ENCODE measurements around the gene CFAP45.

CFAP45 gene

DNA sequence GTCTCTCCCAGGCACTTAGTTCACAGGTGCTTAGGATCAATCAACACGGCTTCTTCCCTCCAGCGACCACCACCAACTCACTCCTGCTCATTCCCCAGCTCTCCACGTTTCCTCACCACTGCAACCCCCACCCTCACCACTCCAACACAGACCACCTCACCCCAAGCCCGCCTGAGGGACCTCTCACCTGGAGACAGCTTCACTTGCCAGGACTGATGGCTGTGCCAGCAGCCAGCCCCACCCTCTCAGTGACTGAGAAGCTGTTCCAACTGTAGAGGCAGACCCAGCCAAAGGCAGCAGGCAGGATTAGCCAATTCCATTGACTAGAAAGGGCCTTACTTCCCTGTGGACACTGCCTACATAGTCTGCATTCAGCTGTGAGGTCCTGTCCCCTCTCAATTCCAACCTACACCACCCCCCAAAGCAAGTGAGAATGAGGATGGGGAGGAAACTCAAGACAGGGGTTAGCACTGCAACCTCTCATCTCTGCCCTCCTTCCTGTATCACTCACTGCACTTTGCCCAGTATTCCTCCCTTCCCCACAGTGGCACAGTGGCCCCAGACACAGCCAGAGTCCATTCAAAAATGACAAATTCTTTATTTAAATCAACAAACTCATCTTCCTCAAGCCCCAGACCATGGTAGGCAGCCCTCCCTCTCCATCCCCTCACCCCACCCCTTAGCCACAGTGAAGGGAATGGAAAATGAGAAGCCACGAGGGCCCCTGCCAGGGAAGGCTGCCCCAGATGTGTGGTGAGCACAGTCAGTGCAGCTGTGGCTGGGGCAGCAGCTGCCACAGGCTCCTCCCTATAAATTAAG lies 17.8 kb upstream of the CFAP45 start:
- Histone ChIP-seq H3K4me1 (ENCODE audit: insufficient read depth, insufficient read length) (peaks cover 60% of the 10 kb centered on the region), H3K9ac (ENCODE audit: insufficient read length, low read depth) (peak overlapping the region; percentile 2), H3K4me3 (ENCODE audit: insufficient read length, low read depth) (no peak overlapping the region), H3K27me3 (ENCODE audit: insufficient read depth, insufficient read length) (no peaks in the 10 kb centered on the region), H3K9me3 (ENCODE audit: insufficient read depth, low read length) (no peaks in the 10 kb centered on the region), H3K36me3 (ENCODE audit: insufficient read depth, insufficient read length, low read length) (peaks cover 64% of the 10 kb centered on the region)
- TF ChIP-seq SUZ12 (IDR thresholded peaks at IDR 0.05; ENCODE audit: extremely low read depth, insufficient read depth, insufficient read length) (no peak), ZNF274 (IDR thresholded peaks at IDR 0.05; ENCODE audit: low read depth, low read length) (no peak), YY1 (IDR thresholded peaks at IDR 0.05; ENCODE audit: insufficient read depth, insufficient read length) (no peak)
- DNase-seq (ENCODE audit: low read depth, low spot score), result no peak

DNA sequence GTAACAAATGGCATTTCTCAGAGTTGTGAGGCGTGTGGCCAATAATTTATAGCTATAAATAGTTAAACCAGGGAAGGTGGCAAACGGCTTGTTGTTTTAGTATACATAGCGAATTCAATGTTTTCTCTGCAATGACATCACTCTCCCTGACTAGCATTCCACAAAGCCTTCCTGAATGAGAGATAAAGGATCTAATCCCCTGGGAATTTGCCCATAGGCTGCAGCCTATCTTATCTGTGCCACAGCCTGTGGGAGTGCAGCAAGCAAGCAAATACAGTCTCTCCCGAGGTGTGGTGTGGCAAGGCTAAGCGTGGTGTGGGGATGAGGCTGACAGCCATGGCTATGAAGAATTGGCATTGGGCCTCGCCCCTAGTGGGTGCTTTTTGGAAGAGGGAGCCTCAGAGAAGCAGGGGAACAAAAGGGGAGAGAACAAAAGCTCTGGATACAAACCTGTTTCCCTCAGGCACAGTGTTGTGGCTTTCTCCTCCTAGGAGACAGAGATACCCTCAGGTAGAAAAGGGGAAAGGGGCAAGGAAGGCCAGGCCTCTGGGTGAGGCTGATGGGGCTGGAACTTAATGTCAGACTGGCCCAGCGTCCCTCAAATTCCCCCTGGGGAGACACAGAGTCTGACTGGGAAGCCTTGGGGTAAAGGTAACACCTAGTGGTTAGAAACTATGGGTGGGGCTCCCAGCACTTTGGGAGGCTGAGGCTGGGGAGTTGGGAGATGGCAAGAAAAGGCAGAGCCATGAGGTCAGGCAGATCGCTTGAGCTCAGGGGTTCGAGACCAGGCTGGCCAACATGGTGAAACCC lies 16.5 kb upstream of the CFAP45 start:
- TF ChIP-seq SUZ12 (IDR thresholded peaks at IDR 0.05; ENCODE audit: extremely low read depth, insufficient read depth, insufficient read length), result no peak
- TF ChIP-seq YY1 (IDR thresholded peaks at IDR 0.05; ENCODE audit: insufficient read depth, insufficient read length), result no peak
- no peak for TF ChIP-seq ZNF274 (IDR thresholded peaks at IDR 0.05; ENCODE audit: low read depth, low read length)
- H3K9ac ChIP-seq (ENCODE audit: insufficient read length, low read depth), result peak overlapping the region; percentile 61
- no peaks in the 10 kb centered on the region for H3K9me3 ChIP-seq (ENCODE audit: insufficient read depth, low read length)
- peaks cover 51% of the 10 kb centered on the region for H3K36me3 ChIP-seq (ENCODE audit: insufficient read depth, insufficient read length, low read length)
- peak; percentile 88 for DNase-seq (ENCODE audit: low read depth, low spot score)
- no peaks in the 10 kb centered on the region for H3K27me3 ChIP-seq (ENCODE audit: insufficient read depth, insufficient read length)
- peaks cover 52% of the 10 kb centered on the region for H3K4me1 ChIP-seq (ENCODE audit: insufficient read depth, insufficient read length)
- H3K4me3 ChIP-seq (ENCODE audit: insufficient read length, low read depth), result no peak overlapping the region

DNA sequence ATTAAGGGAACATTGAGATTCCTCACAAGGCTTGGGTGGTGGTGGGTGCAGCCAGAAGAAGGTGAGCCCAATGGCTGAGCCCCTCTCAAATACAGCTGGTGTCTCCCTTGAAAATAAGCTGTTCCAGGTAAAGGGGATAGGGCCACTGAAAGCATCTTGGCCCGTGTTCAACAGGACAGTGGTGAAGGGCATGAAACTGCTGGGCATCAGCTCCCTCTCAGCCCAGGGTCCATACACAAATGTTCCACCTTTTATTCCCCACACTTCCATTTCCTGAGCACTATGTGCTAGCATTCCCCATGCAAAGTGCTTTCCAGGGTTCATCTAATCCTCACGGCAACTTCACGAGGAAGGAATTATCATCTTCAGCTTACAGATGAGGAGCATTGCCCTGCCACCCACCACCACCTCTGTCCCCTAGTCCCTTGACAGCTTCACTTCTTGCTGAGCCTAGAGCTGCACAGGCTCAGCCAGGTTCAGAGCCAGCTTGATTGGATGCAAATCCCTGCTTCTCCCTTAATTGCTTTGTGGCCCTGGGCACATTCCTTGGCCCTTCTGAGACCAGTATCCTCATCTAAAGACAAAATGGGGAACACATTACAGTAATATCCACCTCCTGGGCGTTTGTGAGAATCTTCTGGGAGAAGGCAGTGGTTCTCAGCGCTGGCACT lies 15.7 kb upstream of the CFAP45 start:
- peak overlapping the region; percentile 62 for H3K9ac ChIP-seq (ENCODE audit: insufficient read length, low read depth)
- peak overlapping the region; percentile 5 for H3K4me3 ChIP-seq (ENCODE audit: insufficient read length, low read depth)

GRCh38 chr1:159914252-159915018 lies 14.5 kb upstream of the CFAP45 start:
- H3K36me3 ChIP-seq (ENCODE audit: insufficient read depth, insufficient read length, low read length), result peaks cover 30% of the 10 kb centered on the region
- H3K9ac ChIP-seq (ENCODE audit: insufficient read length, low read depth), result no peak overlapping the region
- H3K4me3 ChIP-seq (ENCODE audit: insufficient read length, low read depth), result no peak overlapping the region
- TF ChIP-seq SUZ12 (IDR thresholded peaks at IDR 0.05; ENCODE audit: extremely low read depth, insufficient read depth, insufficient read length), result no peak
- no peak for TF ChIP-seq YY1 (IDR thresholded peaks at IDR 0.05; ENCODE audit: insufficient read depth, insufficient read length)
- TF ChIP-seq ZNF274 (IDR thresholded peaks at IDR 0.05; ENCODE audit: low read depth, low read length), result no peak
- H3K4me1 ChIP-seq (ENCODE audit: insufficient read depth, insufficient read length), result peaks cover 54% of the 10 kb centered on the region
- H3K27me3 ChIP-seq (ENCODE audit: insufficient read depth, insufficient read length), result no peaks in the 10 kb centered on the region
- H3K9me3 ChIP-seq (ENCODE audit: insufficient read depth, low read length), result no peaks in the 10 kb centered on the region
- no peak for DNase-seq (ENCODE audit: low read depth, low spot score)

More for the DNA sequence above, 15.7 kb upstream of the CFAP45 start:
- H3K4me1 ChIP-seq (ENCODE audit: insufficient read depth, insufficient read length), result peaks cover 58% of the 10 kb centered on the region
- no peaks in the 10 kb centered on the region for H3K9me3 ChIP-seq (ENCODE audit: insufficient read depth, low read length)
- TF ChIP-seq ZNF274 (IDR thresholded peaks at IDR 0.05; ENCODE audit: low read depth, low read length) (no peak), SUZ12 (IDR thresholded peaks at IDR 0.05; ENCODE audit: extremely low read depth, insufficient read depth, insufficient read length) (no peak), YY1 (IDR thresholded peaks at IDR 0.05; ENCODE audit: insufficient read depth, insufficient read length) (no peak)
- no peaks in the 10 kb centered on the region for H3K27me3 ChIP-seq (ENCODE audit: insufficient read depth, insufficient read length)
- peak; percentile 78 for DNase-seq (ENCODE audit: low read depth, low spot score)
- peaks cover 43% of the 10 kb centered on the region for H3K36me3 ChIP-seq (ENCODE audit: insufficient read depth, insufficient read length, low read length)

GRCh38 chr1:159913451-159914192 lies 13.7 kb upstream of the CFAP45 start:
- no peak for DNase-seq (ENCODE audit: low read depth, low spot score)

More at GRCh38 chr1:159913451-159914192, 13.7 kb upstream of the CFAP45 start:
- Histone ChIP-seq H3K36me3 (ENCODE audit: insufficient read depth, insufficient read length, low read length) (peaks cover 22% of the 10 kb centered on the region), H3K27me3 (ENCODE audit: insufficient read depth, insufficient read length) (no peaks in the 10 kb centered on the region), H3K4me1 (ENCODE audit: insufficient read depth, insufficient read length) (peaks cover 55% of the 10 kb centered on the region), H3K4me3 (ENCODE audit: insufficient read length, low read depth) (no peak overlapping the region), H3K9ac (ENCODE audit: insufficient read length, low read depth) (no peak overlapping the region), H3K9me3 (ENCODE audit: insufficient read depth, low read length) (no peaks in the 10 kb centered on the region)
- no peak for TF ChIP-seq YY1 (IDR thresholded peaks at IDR 0.05; ENCODE audit: insufficient read depth, insufficient read length)
- no peak for TF ChIP-seq SUZ12 (IDR thresholded peaks at IDR 0.05; ENCODE audit: extremely low read depth, insufficient read depth, insufficient read length)
- TF ChIP-seq ZNF274 (IDR thresholded peaks at IDR 0.05; ENCODE audit: low read depth, low read length), result no peak
